Adipose tissue (tissue), 3 donors: ENCODE results near the gene MAGIX. TPM values are rescaled to one million over a fixed set of nuclear protein-coding genes. Genes with fewer than 3 reads are reported as not detected.
"Not testable (repeated sequence)": the region's sequence is repeated elsewhere in the genome, so short reads cannot be mapped to it uniquely, and the experiment has no call there.

ENCODE experiments used
- H3K27ac ChIP-seq: one replicate; pipeline ENCODE4 v1.5.1; 2013; ENCODE audit warnings: low read depth, low read length
- WGBS, 3 donors: extraction: QIAGEN DNeasy Blood & Tissue Kit; methylation state at CpG; one replicate each; pipeline ENCODE4 v1.1.7; 2013; 5-methylcytosine and 5-hydroxymethylcytosine counted together
- polyA plus RNA-seq, 3 donors: library from polyadenylated mRNA; stranded (reverse); fragments of 200-250 nt; gene quantifications; one replicate each; pipeline ENCODE4 v1.2.3, GENCODE V29; 2013
- donor health status: healthy with polysubstance abuse.
- donor health status: Bipolar disorder and iron deficiency.
- donor health status: healthy.

Gene MAGIX
- 10 to 100 TPM in 1 of 3 donors, 1 to 10 TPM in 2; 3.3 to 12.7 (median 3.4) TPM for polyA plus RNA-seq

GRCh38 chrX:49162620-49163019, at the start of gene MAGIX:
Gene MAGIX (plus strand): TSS chrX:49162758. CDS start chrX:49162890, 132 bp downstream.
- 20 to 78% (median 76%) methylated on average over 15 to 28 of the region's 28 CpGs for WGBS, 3 donors
- H3K27ac ChIP-seq = no peak within 1 kb of the TSS

DNA sequence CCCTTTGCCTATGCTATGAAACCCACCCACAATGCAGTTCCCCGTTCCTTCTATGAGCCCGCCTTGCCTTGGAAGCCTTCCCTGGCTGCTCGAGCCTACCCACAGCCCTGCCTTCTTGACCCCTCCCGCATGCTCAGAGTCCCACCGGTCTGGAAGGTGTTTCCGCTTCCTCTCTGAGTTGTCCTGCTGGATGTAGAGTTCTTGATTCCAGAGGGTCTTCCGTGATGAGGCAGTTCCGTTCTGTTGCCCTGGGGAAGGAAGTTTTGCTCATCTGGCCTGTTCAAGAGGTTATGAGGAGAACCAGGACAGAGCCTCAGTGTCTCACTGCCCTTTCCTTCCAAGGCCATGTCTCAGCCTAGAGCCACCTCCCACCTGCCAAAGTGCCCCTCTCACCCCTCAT, 46.5 kb upstream of the MAGIX start:
- 78 to 90% (median 86%) methylated on average over 6 to 8 of the region's 8 CpGs for WGBS, 3 donors
- no peak overlapping the region for H3K27ac ChIP-seq

GRCh38 chrX:49116716-49117115, 45.8 kb upstream of the MAGIX start:
- H3K27ac ChIP-seq = no peak overlapping the region
- 85 to 90% (median 86%) methylated on average over 5 of the region's 5 CpGs for WGBS, 3 donors

GRCh38 chrX:49117581-49117980, 45.0 kb upstream of the MAGIX start:
- WGBS, 3 donors = 60 to 93% (median 66%) methylated on average over 2 to 6 of the region's 6 CpGs
- no peak overlapping the region for H3K27ac ChIP-seq

GRCh38 chrX:49120091-49120490, 42.5 kb upstream of the MAGIX start:
- no peak overlapping the region for H3K27ac ChIP-seq
- WGBS, 3 donors = 57 to 83% (median 68%) methylated on average over 1 of the region's 1 CpG

GRCh38 chrX:49122499-49122898, 40.1 kb upstream of the MAGIX start:
- H3K27ac ChIP-seq = no peak overlapping the region
- WGBS, 3 donors = 71 to 88% (median 75%) methylated on average over 4 to 5 of the region's 5 CpGs

GRCh38 chrX:49127742-49128258, 34.8 kb upstream of the MAGIX start:
- H3K27ac ChIP-seq = not testable (repeated sequence)
- WGBS, 3 donors = 73 to 78% (median 77%) methylated on average over 9 to 13 of the region's 13 CpGs

- H3K27ac ChIP-seq = no peak overlapping the region
- 56 to 86% (median 63%) methylated on average over 4 of the region's 4 CpGs for WGBS, 3 donors
Measured at GRCh38 chrX:49129427-49129826, 33.1 kb upstream of the MAGIX start.

DNA sequence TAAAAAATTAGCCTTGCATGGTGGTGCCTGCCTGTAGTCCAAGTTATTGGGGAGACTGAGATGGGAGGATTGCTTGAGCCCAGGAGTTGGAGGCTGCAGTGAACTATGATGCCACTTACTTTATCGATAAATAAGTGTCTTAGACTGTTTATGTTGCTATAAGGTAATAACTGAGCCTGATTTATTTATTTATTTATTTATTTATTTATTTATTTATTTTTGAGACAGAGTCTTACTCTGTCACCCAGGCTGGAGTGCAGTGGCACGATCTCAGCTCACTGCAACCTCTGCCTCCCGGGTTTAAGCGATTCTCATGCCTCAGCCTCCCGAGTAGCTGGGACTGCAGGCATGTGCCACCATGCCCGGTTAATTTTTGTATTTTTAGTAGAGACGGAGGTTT, 30.3 kb upstream of the MAGIX start:
- not testable (repeated sequence) for H3K27ac ChIP-seq
- WGBS, 3 donors = 90 to 98% (median 97%) methylated on average over 7 of the region's 7 CpGs

- no peak overlapping the region for H3K27ac ChIP-seq
- 80 to 100% (median 90%) methylated on average over 1 of the region's 1 CpG for WGBS, 3 donors
Measured at GRCh38 chrX:49133759-49134158, 28.8 kb upstream of the MAGIX start.

- no peak overlapping the region for H3K27ac ChIP-seq
- whole genome bisulfite sequencing, 3 donors = 93 to 100% (median 95%) methylated on average over 1 of the region's 1 CpG
Measured at GRCh38 chrX:49137492-49137891, 25.1 kb upstream of the MAGIX start.

GRCh38 chrX:49139713-49140112, 22.8 kb upstream of the MAGIX start:
- 82 to 90% (median 85%) methylated on average over 4 of the region's 4 CpGs for WGBS, 3 donors
- H3K27ac ChIP-seq = no peak overlapping the region

DNA sequence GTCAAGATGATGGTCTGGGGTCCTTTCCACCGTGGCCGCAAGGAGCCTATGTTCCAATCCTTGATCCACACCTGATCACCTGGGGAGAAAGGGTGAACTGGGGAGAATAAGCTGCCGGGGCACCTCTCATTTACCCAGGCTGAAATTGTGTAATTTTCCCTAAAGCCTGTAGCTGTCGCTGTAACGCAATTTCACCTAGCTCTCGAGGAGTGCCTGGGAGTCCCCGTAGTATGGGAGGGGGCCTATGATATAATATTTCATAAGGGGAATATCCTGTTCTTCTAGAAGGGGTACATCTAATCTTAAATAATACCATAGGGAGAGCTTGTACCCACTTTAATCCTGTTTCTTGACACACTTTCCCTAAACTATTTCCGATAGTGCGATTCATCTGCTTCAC, 20.3 kb upstream of the MAGIX start:
- 38 to 50% (median 40%) methylated on average over 9 of the region's 9 CpGs for WGBS, 3 donors

DNA sequence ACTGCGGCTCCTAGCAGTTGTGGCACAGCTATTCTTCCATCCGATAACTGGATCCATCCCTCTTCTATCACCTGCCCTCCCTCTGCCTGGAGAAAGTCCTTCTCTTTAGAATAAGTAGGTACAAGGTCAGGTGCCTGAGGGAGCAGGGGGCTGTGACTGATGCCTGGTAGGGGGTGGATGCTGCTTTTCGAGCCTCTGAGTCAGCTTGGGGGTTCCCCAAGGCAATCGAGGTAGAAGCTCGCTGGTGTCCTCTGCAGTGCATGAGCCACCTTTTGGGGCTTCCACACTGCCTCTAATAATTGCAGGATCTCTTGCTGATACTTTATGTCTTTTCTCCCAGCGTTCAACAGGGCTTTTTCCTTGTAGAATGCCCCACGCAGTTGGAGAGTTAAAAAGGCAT, 19.4 kb upstream of the MAGIX start:
- 75 to 90% (median 87%) methylated on average over 7 of the region's 7 CpGs for WGBS, 3 donors
- H3K27ac ChIP-seq = not testable (repeated sequence)

More for the DNA sequence above, 20.3 kb upstream of the MAGIX start:
- not testable (repeated sequence) for H3K27ac ChIP-seq

DNA sequence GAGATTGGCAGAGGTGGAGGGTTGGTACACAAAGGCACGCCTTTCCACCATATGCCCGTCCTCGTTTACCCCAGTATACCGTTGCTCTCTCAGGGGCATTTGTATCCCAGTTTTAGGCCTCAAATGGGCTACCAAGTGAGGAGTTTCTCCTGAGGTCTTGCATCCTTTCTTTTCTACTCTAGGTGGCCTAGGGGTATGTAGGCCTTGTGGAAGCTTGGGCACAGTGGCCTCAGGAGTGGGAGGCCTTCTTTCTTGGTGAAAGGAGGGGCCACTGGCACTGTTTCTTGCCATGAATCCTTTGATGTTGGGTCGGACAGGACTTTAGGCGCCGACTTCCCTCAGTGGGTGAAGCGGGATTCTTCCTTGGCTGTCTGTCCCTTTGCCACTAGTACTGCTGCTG, 15.3 kb upstream of the MAGIX start:
- 86 to 99% (median 97%) methylated on average over 7 to 8 of the region's 8 CpGs for WGBS, 3 donors
- H3K27ac ChIP-seq = no peak overlapping the region

GRCh38 chrX:49147936-49148335, 14.6 kb upstream of the MAGIX start:
- no peak overlapping the region for H3K27ac ChIP-seq
- 86 to 98% (median 88%) methylated on average over 9 to 13 of the region's 13 CpGs for WGBS, 3 donors

DNA sequence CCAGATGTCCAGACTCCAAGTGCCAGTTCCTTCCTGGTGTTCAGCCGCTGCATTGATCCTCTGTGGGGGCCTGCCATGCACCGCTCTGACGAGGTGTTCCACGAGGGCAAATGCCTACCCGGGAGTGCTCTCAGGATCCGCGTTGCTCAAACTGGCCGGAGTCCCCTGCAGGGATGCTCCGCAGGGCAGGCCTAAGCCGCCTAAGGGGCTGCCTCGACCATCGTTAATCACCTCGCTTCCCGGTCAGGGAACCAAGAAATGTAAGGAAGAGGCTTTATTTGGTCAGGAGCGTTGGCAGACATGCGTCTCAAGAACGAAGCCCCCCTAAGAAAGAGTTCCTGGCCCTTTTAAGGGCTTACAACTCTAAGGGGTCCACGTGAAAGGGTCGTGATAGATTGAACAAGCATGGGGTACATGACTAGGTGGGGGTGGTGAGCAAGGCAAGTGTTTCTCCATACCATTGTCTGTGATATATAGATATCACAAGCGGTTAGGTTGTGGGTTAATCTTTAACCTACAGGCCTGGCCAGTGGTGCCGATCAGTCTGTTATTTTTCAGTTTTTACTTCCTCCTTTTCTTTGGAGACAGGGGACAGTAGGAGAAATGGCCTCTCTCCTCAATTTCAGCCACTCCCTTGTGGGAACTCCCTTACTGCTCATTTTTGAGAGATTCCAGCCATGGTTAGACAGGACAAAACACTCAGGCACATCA, 14.0 kb upstream of the MAGIX start:
- H3K27ac ChIP-seq = not testable (repeated sequence)
- 75 to 78% (median 77%) methylated on average over 17 to 21 of the region's 21 CpGs for WGBS, 3 donors

GRCh38 chrX:49149291-49149690, 13.3 kb upstream of the MAGIX start:
- 91 to 99% (median 97%) methylated on average over 12 to 14 of the region's 14 CpGs for WGBS, 3 donors
- not testable (repeated sequence) for H3K27ac ChIP-seq

- no peak overlapping the region for H3K27ac ChIP-seq
- WGBS, 3 donors = 86 to 100% (median 93%) methylated on average over 1 of the region's 1 CpG
Measured at GRCh38 chrX:49153467-49153866, 9.1 kb upstream of the MAGIX start.

GRCh38 chrX:49155243-49155899, 7.2 kb upstream of the MAGIX start:
- H3K27ac ChIP-seq = no peak overlapping the region
- WGBS, 3 donors = 1 to 49% (median 4%) methylated on average over 16 to 18 of the region's 18 CpGs
